BLaER1 treated with 17β-estradiol and CSF1 and Interleukin-3, amounts not matched to agents 10 nM and 100 nM (cell line): Measurements from ENCODE around the gene RAB7A.
"Not testable (repeated sequence)": the region's sequence is repeated elsewhere in the genome, so short reads cannot be mapped to it uniquely, and the experiment has no call there.

ENCODE experiments used
- H3K27ac ChIP-seq, 11 experiments: shearing (Covaris generic); formaldehyde crosslinking; 2 replicates each; pipeline ENCODE4 v1.8.1; 2022
- H3K27me3 ChIP-seq, 11 experiments: shearing (Covaris generic); formaldehyde crosslinking; 2 replicates each; pipeline ENCODE4 v1.8.1; 2022
- H3K36me3 ChIP-seq, 11 experiments: shearing (Covaris generic); formaldehyde crosslinking; 2 replicates each; pipeline ENCODE4 v1.8.1; 2022
- H3K4me1 ChIP-seq, 10 experiments: shearing (Covaris generic); formaldehyde crosslinking; 2 replicates each; pipeline ENCODE4 v1.8.1; 2022
- H3K4me2 ChIP-seq, 11 experiments: shearing (Covaris generic); formaldehyde crosslinking; 2 replicates each; pipeline ENCODE4 v1.8.1; 2022
- H3K4me3 ChIP-seq, 10 experiments: shearing (Covaris generic); formaldehyde crosslinking; 2 replicates each; pipeline ENCODE4 v1.8.1; 2022
- H3K9ac ChIP-seq, 11 experiments: shearing (Covaris generic); formaldehyde crosslinking; 2 replicates each; pipeline ENCODE4 v1.8.1; 2022
- H3K9me3 ChIP-seq, 11 experiments: shearing (Covaris generic); formaldehyde crosslinking; replicated peaks in 1 of 11; 2 replicates each; pipeline ENCODE4 v1.8.1; 2022
- H4K20me1 ChIP-seq, 11 experiments: shearing (Covaris generic); formaldehyde crosslinking; 2 replicates each; pipeline ENCODE4 v1.8.1; 2022
- Cebpa-rat ChIP-seq, 11 experiments: shearing (Covaris generic); IDR thresholded peaks; 2 replicates each; pipeline ENCODE4 v1.8.1; 2022

Gene RAB7A

DNA sequence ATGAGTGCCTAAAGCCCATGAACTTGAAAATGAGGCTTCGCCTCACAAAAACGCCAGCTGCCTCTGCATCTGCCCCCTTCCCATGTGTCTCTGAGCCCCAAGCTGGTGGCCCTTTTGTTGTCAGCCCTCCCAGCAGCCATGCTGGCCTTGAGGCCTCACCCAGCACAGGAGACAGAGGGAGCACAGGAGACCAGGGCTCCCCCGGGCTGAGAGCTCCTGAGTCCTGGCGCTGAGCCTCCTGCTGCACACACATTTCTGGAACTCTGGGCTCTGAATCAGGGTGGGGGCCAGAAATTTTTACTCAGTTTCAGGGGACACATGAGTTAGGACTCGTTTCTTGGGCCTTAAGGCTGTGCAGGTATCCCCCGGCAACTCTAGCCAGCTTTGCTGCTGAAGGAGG lies 97.0 kb downstream of the RAB7A start:
- no peak for TF ChIP-seq Cebpa-rat (IDR thresholded peaks at IDR 0.05)
- Histone ChIP-seq H3K9ac (no peak overlapping the region), H3K36me3 (peaks cover 36 to 74% (median 51%) of the 10 kb centered on the region in 11 experiments), H3K4me2 (no peak overlapping the region), H3K4me1 (no peaks in the 10 kb centered on the region), H3K27ac (no peak overlapping the region), H3K4me3 (no peak overlapping the region), H3K9me3 (no peaks in the 10 kb centered on the region), H3K27me3 (no peaks in the 10 kb centered on the region), H4K20me1 (peaks cover 0 to 40% (median 3%) of the 10 kb centered on the region in 11 experiments; a peak in 7 of 22 replicates)

DNA sequence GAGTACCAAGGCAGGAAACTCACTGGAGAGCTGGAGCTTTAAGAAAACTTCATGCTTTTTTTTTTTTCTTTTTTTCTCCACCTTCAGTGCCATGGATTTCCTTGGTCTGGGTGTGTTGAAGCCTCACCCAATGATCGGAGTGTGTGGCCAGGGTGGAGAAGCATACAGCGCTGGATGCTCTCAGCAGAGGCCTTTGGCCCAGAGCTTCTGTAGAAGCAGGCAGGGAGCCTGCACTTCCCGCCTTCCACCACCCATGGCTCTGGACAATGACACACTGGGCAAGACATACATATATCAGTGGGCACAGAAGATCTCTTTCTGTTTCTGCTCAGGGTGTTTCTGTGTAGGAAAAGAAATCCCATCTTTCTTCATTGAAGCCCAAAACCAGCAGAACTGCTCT lies 97.6 kb downstream of the RAB7A start:
- Histone ChIP-seq H3K4me3 (no peak overlapping the region), H3K4me1 (no peaks in the 10 kb centered on the region), H4K20me1 (peaks cover 0 to 33% (median 3%) of the 10 kb centered on the region in 11 experiments; a peak in 7 of 22 replicates), H3K36me3 (peaks cover 29 to 67% (median 45%) of the 10 kb centered on the region in 11 experiments), H3K9ac (no peak overlapping the region), H3K9me3 (no peaks in the 10 kb centered on the region), H3K27ac (no peak overlapping the region), H3K27me3 (no peaks in the 10 kb centered on the region), H3K4me2 (no peak overlapping the region)
- TF ChIP-seq Cebpa-rat (IDR thresholded peaks at IDR 0.05): no peak

DNA sequence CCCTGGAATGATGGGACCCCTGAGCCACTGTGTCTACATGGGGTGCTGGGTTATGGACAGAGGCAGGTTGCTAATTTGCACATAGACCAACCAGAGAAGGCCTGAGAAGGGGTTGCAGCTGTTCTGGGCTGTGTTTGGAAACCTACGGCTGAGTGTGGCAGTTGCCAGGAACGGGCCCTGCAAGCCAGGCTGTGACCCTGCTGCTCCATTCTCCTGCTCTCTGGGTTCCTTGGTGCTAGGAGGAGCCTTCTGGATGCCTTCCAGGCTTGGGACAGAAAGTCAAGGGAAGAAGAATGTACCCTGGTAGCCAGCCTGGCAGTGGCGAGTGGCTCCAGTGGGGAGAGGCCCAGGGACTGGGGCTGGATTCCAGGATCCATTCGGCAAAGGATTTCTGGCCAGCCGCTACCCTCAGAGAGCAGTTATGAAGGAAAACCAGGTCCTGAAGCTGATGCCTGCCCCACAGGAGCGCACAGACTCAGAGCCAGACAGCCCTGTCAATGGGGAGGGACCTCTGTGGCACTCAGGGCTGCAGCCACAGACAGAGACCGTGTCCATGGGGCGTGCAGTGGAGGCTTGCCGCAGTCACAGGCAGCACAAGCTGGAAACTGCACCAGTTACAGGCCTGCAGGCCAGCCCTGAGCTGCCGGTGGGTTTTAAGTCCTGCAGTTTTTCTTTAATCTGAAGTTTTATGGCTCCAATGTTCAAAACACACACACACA lies 98.3 kb downstream of the RAB7A start:
- TF ChIP-seq Cebpa-rat (IDR thresholded peaks at IDR 0.05): no peak
- Histone ChIP-seq H3K4me3 (no peak overlapping the region), H3K27me3 (no peaks in the 10 kb centered on the region), H3K9ac (no peak overlapping the region), H3K27ac (no peak overlapping the region), H3K4me1 (no peaks in the 10 kb centered on the region), H3K9me3 (no peaks in the 10 kb centered on the region), H4K20me1 (peaks cover 0 to 33% (median 3%) of the 10 kb centered on the region in 11 experiments; a peak in 7 of 22 replicates), H3K4me2 (no peak overlapping the region), H3K36me3 (peaks cover 23 to 61% (median 38%) of the 10 kb centered on the region in 11 experiments)

DNA sequence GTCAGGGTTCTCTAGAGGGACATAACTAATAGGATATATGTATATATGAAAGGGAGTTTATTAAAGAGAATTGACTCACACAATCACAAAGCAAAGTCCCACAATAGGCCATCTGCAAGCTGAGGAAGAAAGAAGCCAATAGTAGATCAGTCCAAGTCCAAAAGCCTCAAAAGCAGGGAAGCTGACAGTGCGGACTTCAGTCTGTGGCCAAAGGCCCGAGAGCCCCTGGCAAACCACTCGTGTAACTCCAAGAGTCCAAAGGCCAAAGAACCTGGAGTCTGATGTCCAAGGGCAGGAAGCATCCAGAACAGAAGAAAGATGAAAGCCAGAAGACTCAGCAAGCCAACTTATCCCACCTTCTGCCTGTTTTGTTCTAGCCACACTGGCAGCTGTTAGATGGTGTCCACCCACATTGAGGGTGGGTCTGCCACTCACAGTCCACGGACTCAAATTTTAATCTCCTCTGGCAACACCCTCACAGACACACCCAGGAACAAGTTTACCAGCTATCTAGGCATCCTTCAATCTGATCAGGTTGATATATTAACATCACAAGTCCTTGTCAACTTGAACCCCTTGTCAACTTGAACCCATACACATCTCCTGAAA lies 99.2 kb downstream of the RAB7A start:
- H3K4me2 ChIP-seq: no peak overlapping the region
- no peak for TF ChIP-seq Cebpa-rat (IDR thresholded peaks at IDR 0.05)
- no peaks in the 10 kb centered on the region for H3K9me3 ChIP-seq
- no peak overlapping the region for H3K27ac ChIP-seq
- no peaks in the 10 kb centered on the region for H3K4me1 ChIP-seq
- H3K9ac ChIP-seq: no peak overlapping the region
- no peaks in the 10 kb centered on the region for H3K27me3 ChIP-seq
- peaks cover 14 to 51% (median 29%) of the 10 kb centered on the region in 11 experiments; a peak in 18 of 22 replicates for H3K36me3 ChIP-seq
- H3K4me3 ChIP-seq: no peak overlapping the region
- peaks cover 0 to 30% (median 3%) of the 10 kb centered on the region in 11 experiments; a peak in 7 of 22 replicates for H4K20me1 ChIP-seq

DNA sequence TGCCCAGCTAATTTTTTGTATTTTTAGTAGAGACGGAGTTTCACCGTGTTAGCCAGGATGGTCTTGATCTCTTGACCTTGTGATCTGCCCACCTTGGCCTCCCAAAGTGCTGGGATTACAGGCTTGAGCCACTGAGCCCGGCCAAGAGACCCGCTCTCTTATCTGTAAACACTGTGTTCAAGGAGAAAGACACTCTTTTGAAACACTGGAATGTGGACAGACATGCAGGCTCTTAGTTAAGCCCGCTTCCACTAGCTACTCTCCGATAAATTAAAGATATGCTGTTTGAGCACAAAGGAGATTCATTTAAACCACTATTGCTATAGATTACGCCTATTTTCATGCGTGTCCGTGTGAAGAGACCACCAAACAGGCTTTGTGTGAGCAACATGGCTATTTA lies 103.1 kb downstream of the RAB7A start:
- H3K36me3 ChIP-seq: peaks cover 0 to 15% (median 4%) of the 10 kb centered on the region in 11 experiments; a peak in 7 of 22 replicates
- H3K27me3 ChIP-seq, H3K4me1 ChIP-seq, H3K27ac ChIP-seq, H3K4me3 ChIP-seq, H3K4me2 ChIP-seq, H4K20me1 ChIP-seq, H3K9me3 ChIP-seq, H3K9ac ChIP-seq: not testable (repeated sequence)

DNA sequence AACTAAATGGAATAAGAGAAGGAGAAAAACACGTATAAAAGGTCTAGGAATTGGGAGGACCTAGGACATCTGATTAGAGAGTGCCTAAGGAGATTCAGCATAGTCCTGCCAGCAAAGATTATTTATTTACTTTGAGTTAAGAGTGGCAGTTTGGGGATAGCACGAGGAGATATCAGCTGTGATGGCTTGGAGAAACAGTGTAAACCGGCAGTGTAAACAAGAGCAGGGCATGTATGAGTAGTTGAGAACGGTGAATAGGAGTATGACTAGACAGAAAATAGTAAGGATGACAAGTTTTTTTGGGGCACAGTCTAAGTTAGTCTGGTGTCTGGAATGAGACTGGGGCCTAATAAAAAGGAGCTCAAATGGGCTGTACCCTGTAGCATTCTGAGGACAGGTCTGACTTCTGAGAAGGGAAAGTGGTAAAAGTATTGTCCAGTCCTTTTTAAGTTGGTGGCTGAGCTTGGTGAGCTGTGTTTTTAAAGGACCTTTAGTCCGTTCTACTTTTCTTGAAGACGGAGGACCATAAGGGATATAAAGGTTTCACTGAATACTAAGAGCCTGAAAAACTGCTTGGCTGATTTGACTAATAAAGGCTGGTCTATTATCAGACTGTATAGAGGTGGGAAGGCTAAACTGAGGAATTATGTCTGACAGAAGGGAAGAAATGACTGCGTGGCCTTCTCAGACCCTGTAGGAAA lies 104.1 kb downstream of the RAB7A start:
- H3K27ac ChIP-seq, H3K4me2 ChIP-seq, H3K4me1 ChIP-seq, H3K9me3 ChIP-seq, H4K20me1 ChIP-seq, H3K4me3 ChIP-seq, H3K9ac ChIP-seq, H3K36me3 ChIP-seq, H3K27me3 ChIP-seq: not testable (repeated sequence)

DNA sequence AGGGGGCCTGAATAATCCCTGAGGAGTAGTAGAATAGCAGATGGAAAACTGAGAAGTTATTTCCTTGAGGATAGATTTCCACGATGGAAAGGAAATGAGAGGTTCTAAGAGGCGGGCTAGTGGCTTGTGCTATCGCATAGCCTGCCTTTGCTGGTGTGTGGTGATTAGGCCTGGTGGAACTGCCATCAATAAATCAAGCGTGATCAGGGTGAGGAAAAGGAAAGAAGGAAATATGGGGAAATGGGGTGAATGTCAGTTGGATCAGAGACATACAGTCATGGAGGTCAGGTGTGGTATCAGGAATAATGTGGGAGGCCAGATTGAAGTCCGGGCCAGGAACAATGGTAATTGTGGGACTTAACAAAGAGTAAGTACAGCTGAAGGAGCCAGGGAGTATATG lies 104.8 kb downstream of the RAB7A start:
- H3K36me3 ChIP-seq, H3K9me3 ChIP-seq, H3K4me2 ChIP-seq, H3K4me3 ChIP-seq, H3K27me3 ChIP-seq, H3K9ac ChIP-seq, H4K20me1 ChIP-seq, H3K27ac ChIP-seq, H3K4me1 ChIP-seq: not testable (repeated sequence)

DNA sequence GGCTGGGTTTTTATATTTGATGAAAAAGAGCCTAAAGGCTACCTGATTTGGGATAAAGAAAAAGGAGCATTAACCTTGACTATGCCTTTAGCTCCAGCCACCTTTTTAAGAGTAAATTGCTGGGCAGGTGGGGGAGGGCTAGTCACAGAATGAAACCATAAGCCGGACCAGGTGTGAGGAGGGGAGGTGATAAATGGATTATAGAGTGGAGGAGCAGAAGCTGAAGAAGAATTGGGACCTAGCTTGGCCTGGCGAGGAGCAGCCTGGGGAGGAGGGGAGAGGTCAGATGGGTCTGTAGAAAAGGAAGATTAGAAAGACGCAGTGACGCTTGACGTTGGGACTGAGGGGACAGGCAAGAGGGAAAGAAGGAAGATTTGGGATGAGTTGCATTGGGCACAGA lies 107.0 kb downstream of the RAB7A start:
- H3K4me3 ChIP-seq, H3K9ac ChIP-seq: not testable (repeated sequence)

DNA sequence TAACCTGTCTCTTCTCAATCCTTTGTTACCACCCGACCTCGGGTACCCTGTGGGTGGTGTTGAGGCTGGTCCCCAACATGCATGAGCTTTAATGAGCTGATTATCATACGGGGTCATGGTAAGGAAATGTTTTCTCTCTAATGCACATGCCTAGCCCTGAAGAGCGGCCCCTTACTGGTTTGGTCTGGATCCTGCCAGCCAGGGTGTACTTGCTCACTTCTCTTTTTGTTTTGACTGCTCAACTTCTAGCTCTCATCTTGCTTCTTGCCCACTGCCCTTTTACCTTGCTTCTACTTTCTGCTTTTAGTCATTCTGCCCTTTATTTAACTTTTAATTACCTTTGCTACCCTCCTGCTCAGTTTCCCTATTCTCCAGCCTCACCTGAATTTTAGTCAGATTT lies 109.1 kb downstream of the RAB7A start:
- no peak overlapping the region for H3K4me2 ChIP-seq
- H3K27me3 ChIP-seq: no peaks in the 10 kb centered on the region
- H3K27ac ChIP-seq: no peak overlapping the region
- no peaks in the 10 kb centered on the region for H3K36me3 ChIP-seq
- no peaks in the 10 kb centered on the region for H4K20me1 ChIP-seq
- no peak overlapping the region for H3K4me3 ChIP-seq
- H3K9ac ChIP-seq: no peak overlapping the region
- no peak for TF ChIP-seq Cebpa-rat (IDR thresholded peaks at IDR 0.05)
- no peaks in the 10 kb centered on the region for H3K4me1 ChIP-seq
- H3K9me3 ChIP-seq: no peaks in the 10 kb centered on the region

More for the DNA sequence above, 107.0 kb downstream of the RAB7A start:
- H4K20me1 ChIP-seq, H3K9me3 ChIP-seq, H3K36me3 ChIP-seq, H3K27me3 ChIP-seq, H3K4me1 ChIP-seq, H3K4me2 ChIP-seq, H3K27ac ChIP-seq: not testable (repeated sequence)
